Measurements from ENCODE around the gene SLC26A3. TPM values are rescaled to one million over a fixed set of nuclear protein-coding genes. Genes with fewer than 3 reads are reported as not detected.

The SLC26A3 gene
- total and polyA plus RNA-seq, 2 experiments from 2014 or later, result not detected

- H3K9me2 ChIP-seq (ENCODE audit: insufficient read depth), result no peaks in the 10 kb centered on the region
- no peaks in the 10 kb centered on the region for H3K9me3 ChIP-seq (ENCODE audit: low read depth)
- H3K36me3 ChIP-seq (ENCODE audit: low read depth), result no peaks in the 10 kb centered on the region
- no peak for DNase-seq
- H3K9ac ChIP-seq, result no peak overlapping the region
- no peaks in the 10 kb centered on the region for H3K27me3 ChIP-seq (replicated peaks; ENCODE audit: insufficient read depth)
- H3K27ac ChIP-seq, result no peak overlapping the region
- H3K4me1 ChIP-seq (ENCODE audit: insufficient read depth), result peaks cover 9% of the 10 kb centered on the region; the same call in 1 of the 2 replicates
- no peak overlapping the region for H2AFZ ChIP-seq
- no peaks in the 10 kb centered on the region; the same call in 1 of the 2 replicates for H3F3A ChIP-seq (ENCODE audit: insufficient read depth)
- 58 to 60% methylated on average over 1 of the region's 1 CpG for WGBS, 2 experiments (ENCODE audit: low coverage in 1 of 2, low lambda C conversion rate in 2 of 2, missing lambda C conversion rate in 2 of 2)
- in situ Hi-C loops (cut with MboI), result no loop called here
- no peaks in the 10 kb centered on the region for H3K79me2 ChIP-seq (ENCODE audit: insufficient read depth)
- no peak overlapping the region for H3K4me3 ChIP-seq
- no peaks in the 10 kb centered on the region for H4K20me1 ChIP-seq (ENCODE audit: insufficient read depth)
- TF ChIP-seq EZH2 (IDR thresholded peaks at IDR 0.05; ENCODE audit: insufficient read depth, poor library complexity, severe bottlenecking), result no peak
- TF ChIP-seq EZH2phosphoT487 (IDR thresholded peaks at IDR 0.05; ENCODE audit: insufficient read depth, low read depth), result no peak
- H3K4me2 ChIP-seq (ENCODE audit: unreplicated experiment), result no peak overlapping the region
These were observed 81.7 kb downstream of the SLC26A3 start for GRCh38 chr7:107721286-107721685.

GRCh38 chr7:107718456-107719193, 84.4 kb downstream of the SLC26A3 start:
- in situ Hi-C loops (cut with MboI), result no loop called here
- Histone ChIP-seq H2AFZ (no peak overlapping the region), H3K4me3 (no peak overlapping the region), H3K27ac (no peak overlapping the region), H3K4me2 (ENCODE audit: unreplicated experiment) (no peak overlapping the region), H3F3A (ENCODE audit: insufficient read depth) (no peaks in the 10 kb centered on the region; the same call in 1 of the 2 replicates), H3K9me2 (ENCODE audit: insufficient read depth) (no peaks in the 10 kb centered on the region), H3K9ac (no peak overlapping the region), H3K79me2 (ENCODE audit: insufficient read depth) (no peaks in the 10 kb centered on the region), H4K20me1 (ENCODE audit: insufficient read depth) (no peaks in the 10 kb centered on the region), H3K27me3 (replicated peaks; ENCODE audit: insufficient read depth) (no peaks in the 10 kb centered on the region), H3K9me3 (ENCODE audit: low read depth) (no peaks in the 10 kb centered on the region), H3K4me1 (ENCODE audit: insufficient read depth) (peaks cover 9% of the 10 kb centered on the region; the same call in 1 of the 2 replicates), H3K36me3 (ENCODE audit: low read depth) (no peaks in the 10 kb centered on the region)
- 85 to 87% methylated on average over 4 of the region's 4 CpGs for WGBS, 2 experiments (ENCODE audit: low coverage in 1 of 2, low lambda C conversion rate in 2 of 2, missing lambda C conversion rate in 2 of 2)
- TF ChIP-seq EZH2phosphoT487 (IDR thresholded peaks at IDR 0.05; ENCODE audit: insufficient read depth, low read depth), result no peak
- no peak for TF ChIP-seq EZH2 (IDR thresholded peaks at IDR 0.05; ENCODE audit: insufficient read depth, poor library complexity, severe bottlenecking)
- no peak for DNase-seq

GRCh38 chr7:107715531-107715930, 87.5 kb downstream of the SLC26A3 start:
- Histone ChIP-seq H3K36me3 (ENCODE audit: low read depth) (no peaks in the 10 kb centered on the region), H3K27me3 (replicated peaks; ENCODE audit: insufficient read depth) (no peaks in the 10 kb centered on the region), H4K20me1 (ENCODE audit: insufficient read depth) (no peaks in the 10 kb centered on the region), H3K9ac (no peak overlapping the region), H3K27ac (no peak overlapping the region), H3K79me2 (ENCODE audit: insufficient read depth) (no peaks in the 10 kb centered on the region), H3K4me1 (ENCODE audit: insufficient read depth) (peaks cover 9% of the 10 kb centered on the region), H3K4me3 (no peak overlapping the region), H3K9me2 (ENCODE audit: insufficient read depth) (no peaks in the 10 kb centered on the region), H3K9me3 (ENCODE audit: low read depth) (no peaks in the 10 kb centered on the region), H3F3A (ENCODE audit: insufficient read depth) (peaks cover 8% of the 10 kb centered on the region), H2AFZ (no peak overlapping the region), H3K4me2 (ENCODE audit: unreplicated experiment) (no peak overlapping the region)
- DNase-seq, result no peak
- WGBS, 2 experiments (ENCODE audit: low coverage in 1 of 2, low lambda C conversion rate in 2 of 2, missing lambda C conversion rate in 2 of 2), result 79 to 81% methylated on average over 6 of the region's 6 CpGs
- in situ Hi-C loops (cut with MboI), result no loop called here
- TF ChIP-seq EZH2 (IDR thresholded peaks at IDR 0.05; ENCODE audit: insufficient read depth, poor library complexity, severe bottlenecking) (no peak), EZH2phosphoT487 (IDR thresholded peaks at IDR 0.05; ENCODE audit: insufficient read depth, low read depth) (no peak)

Other genes starting within 250 kb of the SLC26A3 start
- gene COG5, start 239.3 kb downstream of the SLC26A3 start, total RNA-seq (2014; rRNA removed; shearing (Covaris generic)), result 26.0 and 53.6 TPM in 2 replicates
- 20.7 and 22.9 TPM in 2 replicates for gene COG5, start 239.3 kb downstream of the SLC26A3 start, polyA plus RNA-seq (2016; fragmentation: Nextera tagmentation; extraction: Ambion mirVana)
- 2.5 and 7.6 TPM in 2 replicates for gene DUS4L, start 239.3 kb downstream of the SLC26A3 start, total RNA-seq (2014; rRNA removed; shearing (Covaris generic))
- gene DUS4L, start 239.3 kb downstream of the SLC26A3 start, polyA plus RNA-seq (2016; fragmentation: Nextera tagmentation; extraction: Ambion mirVana), result 3.2 and 4.2 TPM in 2 replicates
- gene BCAP29, start 223.0 kb downstream of the SLC26A3 start, total RNA-seq (2014; rRNA removed; shearing (Covaris generic)), result 138 and 222 TPM in 2 replicates
- 106 and 115 TPM in 2 replicates for gene BCAP29, start 223.0 kb downstream of the SLC26A3 start, polyA plus RNA-seq (2016; fragmentation: Nextera tagmentation; extraction: Ambion mirVana)
- 0.25 and 0.43 TPM in 2 replicates for gene SLC26A4, start 142.4 kb downstream of the SLC26A3 start, total RNA-seq (2014; rRNA removed; shearing (Covaris generic))
- 0.10 and 0.24 TPM in 2 replicates for gene SLC26A4, start 142.4 kb downstream of the SLC26A3 start, polyA plus RNA-seq (2016; fragmentation: Nextera tagmentation; extraction: Ambion mirVana)
- 11.9 and 47.2 TPM in 2 replicates for gene CBLL1, start 59.1 kb downstream of the SLC26A3 start, total RNA-seq (2014; rRNA removed; shearing (Covaris generic))
- 35.5 and 38.2 TPM in 2 replicates for gene CBLL1, start 59.1 kb downstream of the SLC26A3 start, polyA plus RNA-seq (2016; fragmentation: Nextera tagmentation; extraction: Ambion mirVana)
- 80.1 and 84.5 TPM in 2 replicates for gene DLD, start 88.0 kb upstream of the SLC26A3 start, total RNA-seq (2014; rRNA removed; shearing (Covaris generic))
- gene DLD, start 88.0 kb upstream of the SLC26A3 start, polyA plus RNA-seq (2016; fragmentation: Nextera tagmentation; extraction: Ambion mirVana), result 97.1 and 99.4 TPM in 2 replicates
- 135 and 166 TPM in 2 replicates for gene LAMB1, start 199.9 kb upstream of the SLC26A3 start, total RNA-seq (2014; rRNA removed; shearing (Covaris generic))
- 107 and 108 TPM in 2 replicates for gene LAMB1, start 199.9 kb upstream of the SLC26A3 start, polyA plus RNA-seq (2016; fragmentation: Nextera tagmentation; extraction: Ambion mirVana)

All from GM23248 (cell line).